Measurements from ENCODE around the gene UPK1B.

UPK1B gene

DNA sequence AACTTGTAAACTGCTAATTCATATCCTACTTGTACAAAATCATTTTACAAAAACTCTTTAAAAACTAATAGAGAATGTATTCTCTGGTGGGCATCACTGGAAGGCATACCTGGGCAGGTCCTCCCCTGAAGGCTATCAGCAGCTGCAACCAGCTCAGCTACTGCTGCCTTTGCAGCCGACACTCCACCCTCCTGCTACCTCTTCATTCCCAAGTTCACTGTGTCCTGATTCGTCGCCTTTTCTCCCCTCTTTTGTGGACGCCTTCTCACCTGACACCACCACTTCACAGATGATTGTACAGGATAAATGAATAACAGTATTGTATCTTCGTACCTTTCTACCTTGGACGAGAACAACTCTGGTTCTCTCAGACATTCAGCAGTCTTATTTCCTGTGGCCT, 38.4 kb downstream of the UPK1B start:
- no peak for TF ChIP-seq YY1 (IDR thresholded peaks at IDR 0.05; ENCODE audit: insufficient read depth, insufficient read length)
- no peak for TF ChIP-seq ZNF274 (IDR thresholded peaks at IDR 0.05; ENCODE audit: low read depth, low read length)
- no peak for TF ChIP-seq SUZ12 (IDR thresholded peaks at IDR 0.05; ENCODE audit: extremely low read depth, insufficient read depth, insufficient read length)
- Histone ChIP-seq H3K4me3 (ENCODE audit: insufficient read length, low read depth) (no peak overlapping the region), H3K9ac (ENCODE audit: insufficient read length, low read depth) (no peak overlapping the region), H3K27me3 (ENCODE audit: insufficient read depth, insufficient read length) (no peaks in the 10 kb centered on the region), H3K36me3 (ENCODE audit: insufficient read depth, insufficient read length, low read length) (peaks cover 60% of the 10 kb centered on the region), H3K4me1 (ENCODE audit: insufficient read depth, insufficient read length) (no peaks in the 10 kb centered on the region), H3K9me3 (ENCODE audit: insufficient read depth, low read length) (no peaks in the 10 kb centered on the region)
- no peak for DNase-seq (ENCODE audit: low read depth, low spot score)

DNA sequence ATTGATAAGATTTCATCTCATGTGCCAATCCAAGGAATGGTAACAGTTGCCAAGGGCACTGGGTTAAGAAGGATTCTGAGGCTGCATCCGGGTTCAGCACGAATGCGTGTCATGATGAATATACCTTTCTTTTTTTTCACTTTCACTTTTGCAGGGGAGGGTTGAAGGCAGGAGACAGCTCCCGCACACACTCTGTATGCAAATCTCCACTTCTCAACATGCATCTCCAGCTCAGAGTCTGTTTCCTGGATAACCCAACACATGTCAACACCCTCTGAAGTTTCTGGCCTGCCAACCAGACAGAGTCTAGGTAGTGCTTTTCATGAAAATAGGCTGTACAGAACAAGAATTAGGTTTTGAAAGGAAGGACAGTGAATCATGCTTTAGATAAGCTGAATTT, 45.7 kb downstream of the UPK1B start:
- no peak for DNase-seq (ENCODE audit: low read depth, low spot score)
- Histone ChIP-seq H3K9me3 (ENCODE audit: insufficient read depth, low read length) (no peaks in the 10 kb centered on the region), H3K4me1 (ENCODE audit: insufficient read depth, insufficient read length) (no peaks in the 10 kb centered on the region), H3K4me3 (ENCODE audit: insufficient read length, low read depth) (no peak overlapping the region), H3K36me3 (ENCODE audit: insufficient read depth, insufficient read length, low read length) (peaks cover 83% of the 10 kb centered on the region), H3K27me3 (ENCODE audit: insufficient read depth, insufficient read length) (no peaks in the 10 kb centered on the region), H3K9ac (ENCODE audit: insufficient read length, low read depth) (no peak overlapping the region)
- TF ChIP-seq ZNF274 (IDR thresholded peaks at IDR 0.05; ENCODE audit: low read depth, low read length) (no peak), SUZ12 (IDR thresholded peaks at IDR 0.05; ENCODE audit: extremely low read depth, insufficient read depth, insufficient read length) (no peak)

DNA sequence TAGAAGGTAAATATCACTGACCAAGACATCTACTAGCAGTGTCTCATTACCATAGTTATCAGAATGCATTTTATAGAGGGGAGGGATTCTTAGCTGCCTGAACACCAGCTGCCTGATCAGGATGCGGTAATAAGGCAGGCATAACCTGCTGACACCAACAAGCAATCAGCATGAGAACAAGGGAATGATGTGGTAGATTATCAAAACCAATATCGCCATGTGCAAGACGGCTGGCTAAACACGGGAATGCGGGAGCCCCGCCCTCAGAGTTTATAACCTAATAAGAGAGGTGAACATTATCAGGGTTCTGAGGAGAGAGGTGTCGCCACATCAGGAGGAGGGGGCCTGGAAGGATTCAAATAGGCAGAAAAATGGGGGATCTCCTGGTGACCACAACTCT, 46.8 kb downstream of the UPK1B start:
- no peaks in the 10 kb centered on the region for H3K27me3 ChIP-seq (ENCODE audit: insufficient read depth, insufficient read length)
- peaks cover 73% of the 10 kb centered on the region for H3K36me3 ChIP-seq (ENCODE audit: insufficient read depth, insufficient read length, low read length)
- no peak for TF ChIP-seq ZNF274 (IDR thresholded peaks at IDR 0.05; ENCODE audit: low read depth, low read length)
- TF ChIP-seq YY1 (IDR thresholded peaks at IDR 0.05; ENCODE audit: insufficient read depth, insufficient read length): no peak
- TF ChIP-seq SUZ12 (IDR thresholded peaks at IDR 0.05; ENCODE audit: extremely low read depth, insufficient read depth, insufficient read length): no peak
- H3K9me3 ChIP-seq (ENCODE audit: insufficient read depth, low read length): no peaks in the 10 kb centered on the region
- H3K4me3 ChIP-seq (ENCODE audit: insufficient read length, low read depth): no peak overlapping the region
- H3K9ac ChIP-seq (ENCODE audit: insufficient read length, low read depth): no peak overlapping the region
- no peak for DNase-seq (ENCODE audit: low read depth, low spot score)
- H3K4me1 ChIP-seq (ENCODE audit: insufficient read depth, insufficient read length): no peaks in the 10 kb centered on the region

DNA sequence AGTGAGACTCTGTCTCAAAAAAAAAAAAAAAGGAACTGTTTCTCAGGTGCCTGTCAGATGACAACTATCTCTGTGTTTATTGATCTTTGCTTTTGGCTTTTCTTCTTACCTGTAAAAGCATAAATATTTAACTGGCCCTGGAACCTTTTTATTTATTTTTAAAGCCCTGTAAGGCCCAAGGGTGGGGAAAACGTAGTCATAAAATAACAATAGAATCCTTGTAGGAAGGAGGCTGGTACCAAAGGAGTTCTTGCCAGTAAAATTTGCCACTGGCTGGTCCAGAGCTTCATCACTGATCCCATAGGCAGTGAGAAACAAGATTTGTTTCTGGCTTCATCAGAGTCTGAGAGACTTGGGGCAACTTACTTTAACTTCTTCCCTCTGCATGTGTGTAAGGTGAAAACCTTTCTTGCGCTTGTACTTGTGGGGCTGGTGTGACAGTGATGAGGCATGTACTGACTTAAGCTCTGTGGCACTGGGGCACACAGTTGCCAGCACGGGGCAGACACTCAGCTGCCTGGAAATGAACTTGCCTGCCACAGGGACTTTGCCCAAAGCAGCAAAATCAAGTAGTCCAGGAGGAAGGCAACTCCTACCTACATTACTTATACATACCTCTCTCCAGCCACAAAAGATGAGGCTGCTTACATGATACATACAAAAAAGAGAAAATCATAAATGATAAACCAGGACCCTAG, 47.7 kb downstream of the UPK1B start:
- H3K27me3 ChIP-seq (ENCODE audit: insufficient read depth, insufficient read length): no peaks in the 10 kb centered on the region
- H3K4me1 ChIP-seq (ENCODE audit: insufficient read depth, insufficient read length): no peaks in the 10 kb centered on the region
- no peak overlapping the region for H3K4me3 ChIP-seq (ENCODE audit: insufficient read length, low read depth)
- peaks cover 70% of the 10 kb centered on the region for H3K36me3 ChIP-seq (ENCODE audit: insufficient read depth, insufficient read length, low read length)
- no peak overlapping the region for H3K9ac ChIP-seq (ENCODE audit: insufficient read length, low read depth)
- no peaks in the 10 kb centered on the region for H3K9me3 ChIP-seq (ENCODE audit: insufficient read depth, low read length)
- DNase-seq (ENCODE audit: low read depth, low spot score): no peak
- TF ChIP-seq YY1 (IDR thresholded peaks at IDR 0.05; ENCODE audit: insufficient read depth, insufficient read length) (no peak), SUZ12 (IDR thresholded peaks at IDR 0.05; ENCODE audit: extremely low read depth, insufficient read depth, insufficient read length) (no peak), ZNF274 (IDR thresholded peaks at IDR 0.05; ENCODE audit: low read depth, low read length) (no peak)

DNA sequence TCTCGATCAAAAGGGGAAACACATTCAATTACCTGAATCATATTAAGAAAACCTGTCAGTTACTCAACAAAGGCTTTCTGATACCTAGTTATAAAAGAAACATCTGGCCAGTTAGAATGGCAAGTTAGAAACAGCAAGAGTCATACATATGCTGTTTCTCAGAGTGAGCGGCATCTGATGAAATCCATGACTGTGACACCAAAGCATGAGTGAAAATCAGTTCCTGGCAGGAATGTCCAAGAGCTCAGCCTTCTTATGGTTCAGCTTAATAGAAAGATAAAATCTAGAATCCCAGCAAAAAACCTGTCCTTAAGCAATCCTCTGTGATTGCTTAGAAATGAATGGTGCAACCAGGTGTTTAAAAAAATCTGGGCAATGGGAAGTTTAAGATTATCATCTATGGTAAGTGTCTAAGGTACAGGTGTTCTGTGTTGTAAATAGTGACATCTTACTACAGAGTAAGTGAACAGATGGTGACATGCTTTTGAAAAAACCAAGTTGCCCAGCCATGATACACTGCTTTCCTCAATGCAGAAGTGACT, 48.5 kb downstream of the UPK1B start:
- no peak overlapping the region for H3K4me3 ChIP-seq (ENCODE audit: insufficient read length, low read depth)
- no peak for DNase-seq (ENCODE audit: low read depth, low spot score)
- no peaks in the 10 kb centered on the region for H3K4me1 ChIP-seq (ENCODE audit: insufficient read depth, insufficient read length)
- H3K36me3 ChIP-seq (ENCODE audit: insufficient read depth, insufficient read length, low read length): peaks cover 72% of the 10 kb centered on the region
- no peaks in the 10 kb centered on the region for H3K27me3 ChIP-seq (ENCODE audit: insufficient read depth, insufficient read length)
- TF ChIP-seq ZNF274 (IDR thresholded peaks at IDR 0.05; ENCODE audit: low read depth, low read length) (no peak), YY1 (IDR thresholded peaks at IDR 0.05; ENCODE audit: insufficient read depth, insufficient read length) (no peak), SUZ12 (IDR thresholded peaks at IDR 0.05; ENCODE audit: extremely low read depth, insufficient read depth, insufficient read length) (no peak)
- no peaks in the 10 kb centered on the region for H3K9me3 ChIP-seq (ENCODE audit: insufficient read depth, low read length)
- no peak overlapping the region for H3K9ac ChIP-seq (ENCODE audit: insufficient read length, low read depth)

DNA sequence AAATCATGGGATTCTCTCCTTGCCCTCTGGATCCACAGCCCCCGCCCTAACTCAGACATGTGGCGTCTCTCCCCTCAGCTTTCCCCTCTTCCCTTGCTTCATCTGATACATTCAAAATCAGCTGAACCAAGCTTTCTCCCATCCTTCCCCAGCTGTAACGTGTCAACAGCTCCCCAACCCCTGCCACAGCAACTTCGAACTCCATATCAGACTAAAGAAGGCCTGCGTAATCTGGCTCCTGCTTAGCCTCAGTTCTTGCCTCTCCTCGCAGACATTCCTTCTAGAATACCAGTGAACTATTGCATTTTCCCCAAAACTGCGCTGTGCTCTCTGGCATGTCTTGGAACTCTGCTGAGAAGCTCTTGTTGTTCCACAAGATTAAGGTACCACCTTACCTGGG, 49.0 kb downstream of the UPK1B start:
- no peak overlapping the region for H3K9ac ChIP-seq (ENCODE audit: insufficient read length, low read depth)
- no peaks in the 10 kb centered on the region for H3K27me3 ChIP-seq (ENCODE audit: insufficient read depth, insufficient read length)
- H3K4me3 ChIP-seq (ENCODE audit: insufficient read length, low read depth): no peak overlapping the region
- H3K9me3 ChIP-seq (ENCODE audit: insufficient read depth, low read length): no peaks in the 10 kb centered on the region
- H3K4me1 ChIP-seq (ENCODE audit: insufficient read depth, insufficient read length): no peaks in the 10 kb centered on the region
- no peak for DNase-seq (ENCODE audit: low read depth, low spot score)
- no peak for TF ChIP-seq YY1 (IDR thresholded peaks at IDR 0.05; ENCODE audit: insufficient read depth, insufficient read length)
- TF ChIP-seq SUZ12 (IDR thresholded peaks at IDR 0.05; ENCODE audit: extremely low read depth, insufficient read depth, insufficient read length): no peak
- no peak for TF ChIP-seq ZNF274 (IDR thresholded peaks at IDR 0.05; ENCODE audit: low read depth, low read length)
- peaks cover 73% of the 10 kb centered on the region for H3K36me3 ChIP-seq (ENCODE audit: insufficient read depth, insufficient read length, low read length)

DNA sequence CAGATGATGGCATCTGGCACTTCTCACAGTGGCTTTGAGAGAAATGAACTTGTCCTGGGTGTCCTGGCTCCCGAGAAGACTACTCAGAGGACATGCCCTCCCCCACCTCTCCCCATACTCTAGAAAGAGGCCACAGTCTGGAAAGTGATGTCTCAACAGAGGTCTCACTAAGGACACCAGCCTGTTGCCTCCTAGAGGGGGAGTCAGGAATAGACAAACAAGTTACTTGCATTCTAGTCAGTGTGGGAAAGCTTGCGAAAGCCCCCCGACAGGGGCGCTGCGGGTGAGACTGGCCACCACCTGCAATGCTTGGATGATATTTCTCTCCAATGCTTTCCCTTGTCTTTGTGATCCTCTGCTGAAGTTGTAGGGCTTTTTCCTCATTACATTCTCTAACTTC, 50.1 kb downstream of the UPK1B start:
- H3K9me3 ChIP-seq (ENCODE audit: insufficient read depth, low read length): no peaks in the 10 kb centered on the region
- peaks cover 76% of the 10 kb centered on the region for H3K36me3 ChIP-seq (ENCODE audit: insufficient read depth, insufficient read length, low read length)
- no peak for DNase-seq (ENCODE audit: low read depth, low spot score)
- H3K9ac ChIP-seq (ENCODE audit: insufficient read length, low read depth): no peak overlapping the region
- H3K27me3 ChIP-seq (ENCODE audit: insufficient read depth, insufficient read length): no peaks in the 10 kb centered on the region
- H3K4me3 ChIP-seq (ENCODE audit: insufficient read length, low read depth): no peak overlapping the region
- TF ChIP-seq YY1 (IDR thresholded peaks at IDR 0.05; ENCODE audit: insufficient read depth, insufficient read length) (no peak), SUZ12 (IDR thresholded peaks at IDR 0.05; ENCODE audit: extremely low read depth, insufficient read depth, insufficient read length) (no peak), ZNF274 (IDR thresholded peaks at IDR 0.05; ENCODE audit: low read depth, low read length) (no peak)
- no peaks in the 10 kb centered on the region for H3K4me1 ChIP-seq (ENCODE audit: insufficient read depth, insufficient read length)
